Kidney (tissue), 14 donors: Measurements from ENCODE around the gene LAIR1. TPM values are rescaled to one million over a fixed set of nuclear protein-coding genes. Genes with fewer than 3 reads are reported as not detected.
A peak's percentile ranks its signal among the peaks of the same experiment; 100 is the strongest.

Experiments
- DNase-seq, 5 donors: peaks; one replicate each; pipeline ENCODE4 v3.0.0-alpha.2; 2013 to 2020
- FAIRE-seq: peaks from 2 replicates; lab custom pipeline; 2012; peaks lifted over from hg19 to GRCh38; lab: Jason Lieb, UNC
- H3K27ac ChIP-seq, 2 donors: one replicate each; pipeline ENCODE4 v1.7.0; 2013; ENCODE audit warnings: low read depth in 2 of 2, low read length in 2 of 2, inconsistent platforms in 1 of 2
- H3K27me3 ChIP-seq: one replicate; pipeline ENCODE4 v1.7.1; 2013; ENCODE audit warnings: low read length, inconsistent platforms; ENCODE audit not compliant: control insufficient read depth, insufficient read depth
- H3K36me3 ChIP-seq, 3 donors: one replicate each; pipeline versions ENCODE4 v1.7.0 to v1.7.1; 2013; ENCODE audit warnings: low read length in 3 of 3, control low read depth in 1 of 3, inconsistent platforms in 1 of 3; ENCODE audit not compliant: insufficient read depth in 3 of 3, control insufficient read depth in 2 of 3
- H3K4me1 ChIP-seq, 3 donors: one replicate each; pipeline versions ENCODE4 v1.7.0 to v1.7.1; 2013; ENCODE audit warnings: low read length in 3 of 3, inconsistent platforms in 1 of 3, low read depth in 1 of 3; ENCODE audit not compliant: control insufficient read depth in 2 of 3, insufficient read depth in 2 of 3
- H3K4me3 ChIP-seq, 3 donors: one replicate each; pipeline versions ENCODE4 v1.7.0 to v1.8.1; 2013; ENCODE audit warnings: low read length in 3 of 3, control low read depth in 1 of 3, inconsistent platforms in 1 of 3
- H3K9ac ChIP-seq, 3 donors: one replicate each; pipeline versions ENCODE4 v1.7.0 to v1.7.1; 2013; ENCODE audit warnings: low read length in 3 of 3, control low read depth in 1 of 3, inconsistent platforms in 1 of 3
- H3K9me3 ChIP-seq, 3 donors: one replicate each; pipeline versions ENCODE4 v1.7.0 to v1.7.1; 2013; ENCODE audit warnings: low read length in 3 of 3, control low read depth in 1 of 3, inconsistent platforms in 1 of 3; ENCODE audit not compliant: control insufficient read depth in 2 of 3, insufficient read depth in 1 of 3
- CTCF ChIP-seq: IDR thresholded peaks from 3 replicates; pipeline ENCODE4 v1.5.1; 2012; ENCODE audit warnings: mild to moderate bottlenecking, moderate library complexity, borderline replicate concordance; ENCODE audit not compliant: insufficient read depth; ENCODE audit errors: extremely low read depth
- intact Hi-C: fragments of 100-400 bp; cut with DNase I; formaldehyde crosslinking; loops from one replicate; pipeline ENCODE4 v1.11.1; 2022
- polyA plus RNA-seq: library from polyadenylated mRNA; stranded (reverse); fragments of 350-450 nt; fragmentation: Illumina TruSeq; extraction: RNeasy Lipid Tissue Mini Kit (QIAGEN cat#74804); gene quantifications from one replicate; pipeline ENCODE4 v1.2.3, GENCODE V29; 2014; ENCODE audit warnings: low read depth, low replicate concordance; ENCODE audit not compliant: insufficient read depth
- total RNA-seq: library from RNA; stranded (reverse); fragmentation: NEBNext Ultra II Directional; extraction: Animal tissue kit (Norgen Biotek cat#: 25700); gene quantifications from one replicate; pipeline ENCODE4 v1.2.1, GENCODE V29; 2021
- donor health status: control.
- donor health status: control.
- donor health status: control.
- donor health status: control.
- donor health status: control.
- donor health status: DM: yes; HTN: yes; CAD: no.
- donor health status: Normal renal cell carcinoma (clear cell type).

Gene LAIR1
- total and polyA plus RNA-seq, 2 donors from 2014 or later, result 4.1 to 41.9 TPM

- H3K9me3 ChIP-seq, result no peaks in the 10 kb centered on the region
- TF ChIP-seq CTCF, result no peak
- no peaks in the 10 kb centered on the region for H3K27me3 ChIP-seq
- FAIRE-seq, result no peak
- no peak overlapping the region for H3K9ac ChIP-seq
- H3K27ac ChIP-seq, result no peak overlapping the region
- no peak overlapping the region for H3K4me3 ChIP-seq
- no peak for DNase-seq
- intact Hi-C loops, result no loop called here
- no peaks in the 10 kb centered on the region for H3K36me3 ChIP-seq
- H3K4me1 ChIP-seq, result no peaks in the 10 kb centered on the region
These were observed 20.9 kb downstream of the LAIR1 start for GRCh38 chr19:54343868-54344267.

- FAIRE-seq, result no peak
- no peaks in the 10 kb centered on the region for H3K36me3 ChIP-seq
- no peaks in the 10 kb centered on the region for H3K27me3 ChIP-seq
- no peaks in the 10 kb centered on the region for H3K4me1 ChIP-seq
- no peak for TF ChIP-seq CTCF
- H3K9me3 ChIP-seq, result no peaks in the 10 kb centered on the region
- peak in 1 of 5 donors; percentile 32 for DNase-seq
- no peak overlapping the region for H3K4me3 ChIP-seq
- no peak overlapping the region for H3K9ac ChIP-seq
- no peak overlapping the region for H3K27ac ChIP-seq
- intact Hi-C loops, result no loop called here
These were observed 23.4 kb downstream of the LAIR1 start for GRCh38 chr19:54341295-54341694.

- Histone ChIP-seq H3K27me3 (no peaks in the 10 kb centered on the region), H3K4me3 (no peak overlapping the region), H3K27ac (no peak overlapping the region), H3K4me1 (no peaks in the 10 kb centered on the region), H3K9me3 (no peaks in the 10 kb centered on the region), H3K9ac (no peak overlapping the region), H3K36me3 (no peaks in the 10 kb centered on the region)
- TF ChIP-seq CTCF, result no peak
- intact Hi-C loops, result no loop called here
- FAIRE-seq (no peak), DNase-seq (no peak)
These were observed 24.9 kb downstream of the LAIR1 start for GRCh38 chr19:54339646-54340358.
